Ishikawa (cell line): ENCODE results near the gene DGUOK.
A peak's percentile ranks its signal among the peaks of the same experiment; 100 is the strongest.

Experiments
- CEBPB ChIP-seq: IDR thresholded peaks from 2 replicates; pipeline ENCODE4 v1.6.1; 2012
- CREB1 ChIP-seq: IDR thresholded peaks from 2 replicates; pipeline ENCODE4 v1.6.1; 2012; ENCODE audit warnings: low read depth
- EGR1 ChIP-seq: IDR thresholded peaks from 2 replicates; pipeline ENCODE4 v1.6.1; 2012
- EP300 ChIP-seq: IDR thresholded peaks from 2 replicates; pipeline ENCODE4 v1.6.1; 2012; ENCODE audit warnings: borderline replicate concordance
- FOXM1 ChIP-seq: IDR thresholded peaks from 2 replicates; pipeline ENCODE4 v1.6.1; 2012; ENCODE audit warnings: low read depth, borderline replicate concordance
- MAX ChIP-seq: IDR thresholded peaks from 2 replicates; pipeline ENCODE4 v1.6.1; 2012
- NFIC ChIP-seq: IDR thresholded peaks from 2 replicates; pipeline ENCODE4 v1.6.1; 2012
- RAD21 ChIP-seq: IDR thresholded peaks from 2 replicates; pipeline ENCODE4 v1.6.1; 2012; ENCODE audit warnings: low read depth
- REST ChIP-seq: IDR thresholded peaks from 2 replicates; pipeline ENCODE4 v1.6.1; 2012; ENCODE audit warnings: low read depth, mild to moderate bottlenecking
- TAF1 ChIP-seq: IDR thresholded peaks from 2 replicates; pipeline ENCODE4 v1.6.1; 2012; ENCODE audit warnings: low read depth, mild to moderate bottlenecking
- TCF12 ChIP-seq: IDR thresholded peaks from 2 replicates; pipeline ENCODE4 v1.6.1; 2012; ENCODE audit warnings: low read depth
- TEAD4 ChIP-seq: IDR thresholded peaks from 2 replicates; pipeline ENCODE4 v1.6.1; 2012
- USF1 ChIP-seq: IDR thresholded peaks from 2 replicates; pipeline ENCODE4 v1.6.1; 2012
- YY1 ChIP-seq: IDR thresholded peaks from 2 replicates; pipeline ENCODE4 v1.6.1; 2012; ENCODE audit warnings: low read depth
- ZBTB7A ChIP-seq: IDR thresholded peaks from 2 replicates; pipeline ENCODE4 v1.6.1; 2012; ENCODE audit warnings: low read depth

The DGUOK gene

GRCh38 chr2:73983322-73984202, 56.9 kb downstream of the DGUOK start:
- TF ChIP-seq NFIC (peak; percentile 99), FOXM1 (peak; percentile 89), REST (0 out of 2 replicates have a peak, but pooled peaks have one; percentile 17), USF1 (peak; percentile 65), CEBPB (peak; percentile 80), YY1 (peak; percentile 81), EP300 (peak; percentile 94), RAD21 (peak; percentile 47; the same call in 1 of the 2 replicates), EGR1 (peak; percentile 46), TEAD4 (peak; percentile 96), ZBTB7A (no peak; the same call in 1 of the 2 replicates), CREB1 (0 out of 2 replicates have a peak, but pooled peaks have one; percentile 26), TAF1 (peak; percentile 41; the same call in 1 of the 2 replicates), TCF12 (peak; percentile 98), MAX (peak; percentile 96)

GRCh38 chr2:73984203-73984921, 57.7 kb downstream of the DGUOK start, which contains the start of gene TET3:
TET3 (plus strand) TSS chr2:73984910; CDS start chr2:73986404, 1,494 bp downstream.
- TF ChIP-seq USF1 = peak; percentile 71
- TF ChIP-seq RAD21 = 0 out of 2 replicates have a peak, but pooled peaks have one; percentile 0
- no peak for TF ChIP-seq YY1
- peak; percentile 82 for TF ChIP-seq MAX
- TF ChIP-seq ZBTB7A = peak; percentile 87
- TF ChIP-seq EP300 = no peak
- peak; percentile 43 for TF ChIP-seq TAF1
- TF ChIP-seq EGR1 = peak; percentile 68
- TF ChIP-seq TCF12 = no peak
- TF ChIP-seq REST = 0 out of 2 replicates have a peak, but pooled peaks have one; percentile 2

- TF ChIP-seq MAX (no peak), EGR1 (no peak), FOXM1 (no peak), RAD21 (no peak), TCF12 (no peak), NFIC (no peak)
Measured at GRCh38 chr2:73984922-73985307, 58.2 kb downstream of the DGUOK start.

- 0 out of 2 replicates have a peak, but pooled peaks have one; percentile 20 for TF ChIP-seq TAF1
- no peak for TF ChIP-seq TEAD4
- TF ChIP-seq RAD21 = no peak
- TF ChIP-seq EGR1 = no peak
- TF ChIP-seq EP300 = 0 out of 2 replicates have a peak, but pooled peaks have one; percentile 15
- TF ChIP-seq NFIC = no peak
- 0 out of 2 replicates have a peak, but pooled peaks have one; percentile 40 for TF ChIP-seq ZBTB7A
- TF ChIP-seq TCF12 = no peak
- TF ChIP-seq REST = no peak
- TF ChIP-seq USF1 = no peak
- no peak for TF ChIP-seq YY1
- TF ChIP-seq CREB1 = no peak
- no peak for TF ChIP-seq FOXM1
Measured at GRCh38 chr2:73985308-73986084, 58.8 kb downstream of the DGUOK start.
